ENCODE results near the gene SLC22A16. TPM values are rescaled to one million over a fixed set of nuclear protein-coding genes. Genes with fewer than 3 reads are reported as not detected.

The SLC22A16 gene
- total RNA-seq, 1 donor from 2014 or later = not detected

GRCh38 chr6:110447761-110448160 lies 28.7 kb downstream of the SLC22A16 start:
- no peak for TF ChIP-seq CTCF (IDR thresholded peaks at IDR 0.05)
- intact Hi-C loops (cut with DNase I) = no loop called here
- Histone ChIP-seq H3K36me3 (no peaks in the 10 kb centered on the region), H3K4me1 (no peaks in the 10 kb centered on the region), H3K9me3 (no peaks in the 10 kb centered on the region), H3K4me3 (no peak overlapping the region), H3K27me3 (no peaks in the 10 kb centered on the region), H3K27ac (no peak overlapping the region)
- no peak for DNase-seq (ENCODE audit: low spot score in 2 of 2)

GRCh38 chr6:110446405-110446804 lies 30.0 kb downstream of the SLC22A16 start:
- H3K4me1 ChIP-seq = no peaks in the 10 kb centered on the region
- no peaks in the 10 kb centered on the region for H3K27me3 ChIP-seq
- no peak overlapping the region for H3K27ac ChIP-seq
- H3K4me3 ChIP-seq = no peak overlapping the region
- no peak for DNase-seq (ENCODE audit: low spot score in 2 of 2)
- intact Hi-C loops (cut with DNase I) = no loop called here
- TF ChIP-seq CTCF (IDR thresholded peaks at IDR 0.05) = no peak
- no peaks in the 10 kb centered on the region for H3K9me3 ChIP-seq
- no peaks in the 10 kb centered on the region for H3K36me3 ChIP-seq

GRCh38 chr6:110440026-110440425 lies 36.4 kb downstream of the SLC22A16 start:
- peaks cover 0 to 2% of the 10 kb centered on the region in 2 donors for H3K9me3 ChIP-seq
- no peaks in the 10 kb centered on the region for H3K36me3 ChIP-seq
- no peak for DNase-seq (ENCODE audit: low spot score in 2 of 2)
- intact Hi-C loops (cut with DNase I) = no loop called here
- TF ChIP-seq CTCF (IDR thresholded peaks at IDR 0.05) = no peak
- no peaks in the 10 kb centered on the region for H3K27me3 ChIP-seq
- no peaks in the 10 kb centered on the region for H3K4me1 ChIP-seq
- no peak overlapping the region for H3K4me3 ChIP-seq
- H3K27ac ChIP-seq = no peak overlapping the region

GRCh38 chr6:110439356-110439755 lies 37.1 kb downstream of the SLC22A16 start:
- H3K4me1 ChIP-seq = no peaks in the 10 kb centered on the region
- no peak for DNase-seq (ENCODE audit: low spot score in 2 of 2)
- no peak overlapping the region for H3K27ac ChIP-seq
- no peak for TF ChIP-seq CTCF (IDR thresholded peaks at IDR 0.05)
- H3K27me3 ChIP-seq = no peaks in the 10 kb centered on the region
- H3K4me3 ChIP-seq = no peak overlapping the region
- peaks cover 0 to 4% of the 10 kb centered on the region in 2 donors for H3K9me3 ChIP-seq
- H3K36me3 ChIP-seq = no peaks in the 10 kb centered on the region
- intact Hi-C loops (cut with DNase I) = no loop called here

GRCh38 chr6:110434961-110435602 lies 41.3 kb downstream of the SLC22A16 start:
- Histone ChIP-seq H3K27ac (no peak overlapping the region), H3K4me1 (no peaks in the 10 kb centered on the region), H3K4me3 (no peak overlapping the region), H3K36me3 (no peaks in the 10 kb centered on the region), H3K27me3 (no peaks in the 10 kb centered on the region), H3K9me3 (peaks cover 0 to 4% of the 10 kb centered on the region in 2 donors)
- no peak for DNase-seq (ENCODE audit: low spot score in 2 of 2)
- no peak for TF ChIP-seq CTCF (IDR thresholded peaks at IDR 0.05)
- intact Hi-C loops (cut with DNase I) = no loop called here
